ENCODE data around the gene GRIK4.

GRCh38 chr11:120929090-120929489 lies 417.5 kb downstream of the GRIK4 start:
- TF ChIP-seq YY1 (IDR thresholded peaks at IDR 0.05; ENCODE audit: insufficient read depth, insufficient read length) (no peak), SUZ12 (IDR thresholded peaks at IDR 0.05; ENCODE audit: extremely low read depth, insufficient read depth, insufficient read length) (no peak), ZNF274 (IDR thresholded peaks at IDR 0.05; ENCODE audit: low read depth, low read length) (no peak)

All from NT2/D1 (cell line).